GM23248 (cell line): ENCODE results near the gene NCEH1. TPM values are rescaled to one million over a fixed set of nuclear protein-coding genes. Genes with fewer than 3 reads are reported as not detected.

ENCODE experiments used
- DNase-seq: peaks from one replicate; pipeline ENCODE4 v3.0.0-alpha.2; 2015
- H2AFZ ChIP-seq: fragments of 200-600 bp; sonication (generic); 2 replicates; pipeline ENCODE4 v1.6.1; 2016; ENCODE audit warnings: antibody characterized with exemption
- H3F3A ChIP-seq: fragments of 200-600 bp; sonication (generic); 2 replicates; pipeline ENCODE4 v1.6.1; 2016; ENCODE audit warnings: mild to moderate bottlenecking, antibody characterized with exemption, mixed run types; ENCODE audit not compliant: insufficient read depth
- H3K27ac ChIP-seq: fragments of 200-600 bp; sonication (generic); 2 replicates; pipeline ENCODE4 v1.5.1; 2016; ENCODE audit warnings: mild to moderate bottlenecking
- H3K27me3 ChIP-seq: fragments of 200-600 bp; sonication (generic); replicated peaks from 2 replicates; pipeline ENCODE4 v1.6.1; 2016; ENCODE audit warnings: mild to moderate bottlenecking; ENCODE audit not compliant: insufficient read depth
- H3K36me3 ChIP-seq: fragments of 200-600 bp; sonication (generic); 2 replicates; pipeline ENCODE4 v1.6.1; 2016; ENCODE audit warnings: low read depth, mild to moderate bottlenecking
- H3K4me1 ChIP-seq: fragments of 200-600 bp; sonication (generic); 2 replicates; pipeline ENCODE4 v1.6.1; 2016; ENCODE audit warnings: mild to moderate bottlenecking; ENCODE audit not compliant: insufficient read depth
- H3K4me2 ChIP-seq: fragments of 200-600 bp; sonication (generic); one replicate; pipeline ENCODE4 v1.6.1; 2016; ENCODE audit warnings: mild to moderate bottlenecking; ENCODE audit not compliant: unreplicated experiment
- H3K4me3 ChIP-seq: fragments of 200-600 bp; sonication (generic); 2 replicates; pipeline ENCODE4 v1.5.1; 2016; ENCODE audit warnings: mild to moderate bottlenecking
- H3K79me2 ChIP-seq: fragments of 200-600 bp; sonication (generic); 2 replicates; pipeline ENCODE4 v1.6.1; 2016; ENCODE audit warnings: mild to moderate bottlenecking; ENCODE audit not compliant: insufficient read depth
- H3K9ac ChIP-seq: fragments of 200-600 bp; sonication (generic); 2 replicates; pipeline ENCODE4 v1.6.1; 2016; ENCODE audit warnings: mild to moderate bottlenecking
- H3K9me2 ChIP-seq: fragments of 200-600 bp; sonication (generic); 2 replicates; pipeline ENCODE4 v1.6.1; 2016; ENCODE audit warnings: mixed run types, mild to moderate bottlenecking, moderate library complexity; ENCODE audit not compliant: insufficient read depth
- H3K9me3 ChIP-seq: fragments of 200-600 bp; sonication (generic); one replicate; pipeline ENCODE4 v1.6.1; 2017; ENCODE audit warnings: low read depth
- H4K20me1 ChIP-seq: fragments of 200-600 bp; sonication (generic); 2 replicates; pipeline ENCODE4 v1.6.0; 2016; ENCODE audit not compliant: insufficient read depth
- EZH2 ChIP-seq: fragments of 200-600 bp; sonication (generic); IDR thresholded peaks from 2 replicates; pipeline ENCODE4 v1.6.1; 2018; ENCODE audit warnings: antibody characterized with exemption, mild to moderate bottlenecking; ENCODE audit not compliant: insufficient read depth, poor library complexity, severe bottlenecking
- EZH2phosphoT487 ChIP-seq: fragments of 200-600 bp; sonication (generic); IDR thresholded peaks from 2 replicates; pipeline ENCODE4 v1.6.1; 2018; ENCODE audit warnings: antibody characterized with exemption, moderate library complexity, mild to moderate bottlenecking, low read depth; ENCODE audit not compliant: insufficient read depth
- WGBS, 2 experiments: methylation state at CpG; one replicate each; pipeline ENCODE4 v1.1.6; 2015 to 2017; ENCODE audit warnings: low lambda C conversion rate in 2 of 2, low coverage in 1 of 2; ENCODE audit errors: missing lambda C conversion rate in 2 of 2; 5-methylcytosine and 5-hydroxymethylcytosine counted together
- in situ Hi-C: fragments of 300-500 bp; cut with MboI; formaldehyde crosslinking; loops from 2 replicates; pipeline ENCODE4 v1.15.0; 2020
- polyA plus RNA-seq: library from polyadenylated mRNA; unstranded; fragments of >200 nt; fragmentation: Nextera tagmentation; extraction: Ambion mirVana; gene quantifications from 2 replicates; pipeline ENCODE4 v1.2.1, GENCODE V29; 2016
- total RNA-seq: library from RNA; depleted of rRNA; stranded (reverse); fragments of >200 nt; shearing (Covaris generic); gene quantifications from 2 replicates; pipeline ENCODE4 v1.2.3, GENCODE V29; 2014

NCEH1 gene
- total and polyA plus RNA-seq, 2 experiments from 2014 or later: 16.5 to 19.5 TPM

DNA sequence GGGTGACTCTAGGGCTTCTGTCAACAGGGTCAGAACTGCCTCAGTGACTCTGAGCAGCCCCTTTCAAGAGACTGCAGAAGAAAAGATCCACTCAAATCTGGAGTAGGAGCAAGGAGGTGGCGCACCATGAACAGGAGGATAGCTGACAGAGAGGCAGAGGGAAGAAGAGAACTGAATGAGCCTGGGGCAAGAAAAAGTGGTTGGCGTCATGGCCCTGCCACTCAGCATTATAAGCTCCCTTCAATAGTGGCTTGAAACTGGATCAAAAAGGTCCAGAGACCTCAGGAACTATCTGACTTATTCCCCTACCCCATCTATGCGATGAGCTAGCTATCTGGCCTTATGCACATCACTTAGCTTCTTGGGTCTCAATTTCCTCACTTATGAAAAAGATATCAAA is 66.6 kb downstream of the NCEH1 start:
- peaks cover 8% of the 10 kb centered on the region; the same call in 1 of the 2 replicates for H3K36me3 ChIP-seq
- H3K9me3 ChIP-seq: no peaks in the 10 kb centered on the region
- TF ChIP-seq EZH2: no peak
- TF ChIP-seq EZH2phosphoT487: no peak
- no peak for DNase-seq
- no peaks in the 10 kb centered on the region for H3F3A ChIP-seq
- H3K27me3 ChIP-seq: no peaks in the 10 kb centered on the region
- H3K4me2 ChIP-seq: no peak overlapping the region
- H4K20me1 ChIP-seq: no peaks in the 10 kb centered on the region
- H2AFZ ChIP-seq: no peak overlapping the region
- H3K27ac ChIP-seq: no peak overlapping the region
- peaks cover 12% of the 10 kb centered on the region for H3K4me1 ChIP-seq
- H3K9ac ChIP-seq: no peak overlapping the region
- H3K9me2 ChIP-seq: no peaks in the 10 kb centered on the region
- in situ Hi-C loops: no loop called here
- H3K4me3 ChIP-seq: no peak overlapping the region
- H3K79me2 ChIP-seq: peaks cover 19% of the 10 kb centered on the region; the same call in 1 of the 2 replicates
- 100% methylated on average over 3 of the region's 3 CpGs for WGBS, 2 experiments

DNA sequence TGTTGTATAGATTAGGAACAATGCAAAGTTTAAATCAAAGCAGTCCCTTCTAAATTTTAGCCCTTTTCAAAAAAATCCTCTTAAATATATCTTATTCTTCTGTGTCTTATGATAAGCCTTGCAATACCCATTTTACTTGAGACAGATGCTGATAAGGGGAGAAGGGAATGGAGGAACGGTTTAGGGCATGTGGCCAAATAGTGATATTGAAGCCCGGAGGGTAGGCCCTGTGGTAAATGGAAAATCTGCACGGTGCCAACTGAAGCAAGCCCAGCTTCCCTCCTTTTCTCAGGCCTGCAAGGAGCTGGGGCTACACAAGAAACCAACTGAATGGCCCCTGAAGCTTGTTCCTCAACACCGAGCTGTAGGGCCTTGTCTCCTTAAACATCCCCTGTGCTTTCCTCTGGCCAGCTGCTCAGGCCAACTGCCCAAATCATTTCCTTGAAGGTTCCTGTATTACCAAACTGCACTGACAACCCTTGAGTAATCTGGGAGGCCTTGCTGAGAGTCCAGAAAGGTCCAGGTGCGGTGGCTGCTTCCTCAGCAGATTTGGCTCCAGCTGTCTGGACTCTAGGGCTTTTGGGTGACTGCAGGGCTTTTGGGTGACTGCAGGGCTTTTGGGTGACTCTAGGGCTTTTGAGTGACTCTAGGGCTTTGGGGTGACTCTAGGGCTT is 67.2 kb downstream of the NCEH1 start:
- no peak overlapping the region for H3K9ac ChIP-seq
- peaks cover 9% of the 10 kb centered on the region; the same call in 1 of the 2 replicates for H3K36me3 ChIP-seq
- no peak for DNase-seq

GRCh38 chr3:172641291-172641690 is 69.6 kb downstream of the NCEH1 start:
- TF ChIP-seq EZH2: no peak
- TF ChIP-seq EZH2phosphoT487: no peak
- WGBS, 2 experiments: 93 to 94% methylated on average over 5 of the region's 5 CpGs
- H3K4me1 ChIP-seq: no peaks in the 10 kb centered on the region; the same call in 1 of the 2 replicates

More for the DNA sequence above, 67.2 kb downstream of the NCEH1 start:
- in situ Hi-C loops: no loop called here
- 81 to 85% methylated on average over 5 of the region's 5 CpGs for WGBS, 2 experiments
- TF ChIP-seq EZH2 (no peak), EZH2phosphoT487 (no peak)
- peaks cover 18% of the 10 kb centered on the region; the same call in 1 of the 2 replicates for H3K79me2 ChIP-seq
- H3K27ac ChIP-seq: no peak overlapping the region
- H3K4me1 ChIP-seq: peaks cover 12% of the 10 kb centered on the region
- H3K4me2 ChIP-seq: no peak overlapping the region
- H3K4me3 ChIP-seq: no peak overlapping the region
- H3K9me2 ChIP-seq: no peaks in the 10 kb centered on the region
- no peaks in the 10 kb centered on the region for H3F3A ChIP-seq
- H4K20me1 ChIP-seq: no peaks in the 10 kb centered on the region
- no peak overlapping the region for H2AFZ ChIP-seq
- H3K9me3 ChIP-seq: no peaks in the 10 kb centered on the region
- H3K27me3 ChIP-seq: no peaks in the 10 kb centered on the region

GRCh38 chr3:172640751-172641150 is 70.1 kb downstream of the NCEH1 start:
- TF ChIP-seq EZH2phosphoT487 (no peak), EZH2 (no peak)
- Histone ChIP-seq H3K4me3 (no peak overlapping the region), H3F3A (no peaks in the 10 kb centered on the region), H3K9me2 (no peaks in the 10 kb centered on the region), H3K9me3 (no peaks in the 10 kb centered on the region), H2AFZ (no peak overlapping the region), H3K79me2 (no peaks in the 10 kb centered on the region; the same call in 1 of the 2 replicates), H3K9ac (no peak overlapping the region), H4K20me1 (no peaks in the 10 kb centered on the region), H3K27ac (no peak overlapping the region), H3K36me3 (peaks cover 11% of the 10 kb centered on the region; the same call in 1 of the 2 replicates), H3K4me1 (no peaks in the 10 kb centered on the region; the same call in 1 of the 2 replicates), H3K27me3 (no peaks in the 10 kb centered on the region), H3K4me2 (no peak overlapping the region)
- 61 to 71% methylated on average over 4 to 5 of the region's 5 CpGs for WGBS, 2 experiments
- in situ Hi-C loops: no loop called here
- DNase-seq: no peak

More at GRCh38 chr3:172641291-172641690, 69.6 kb downstream of the NCEH1 start:
- in situ Hi-C loops: no loop called here
- no peak overlapping the region for H3K4me3 ChIP-seq
- DNase-seq: no peak
- H3K9ac ChIP-seq: no peak overlapping the region
- peaks cover 4% of the 10 kb centered on the region; the same call in 1 of the 2 replicates for H3K79me2 ChIP-seq
- no peaks in the 10 kb centered on the region for H3K9me3 ChIP-seq
- no peak overlapping the region for H3K4me2 ChIP-seq
- H3K27me3 ChIP-seq: no peaks in the 10 kb centered on the region
- H4K20me1 ChIP-seq: no peaks in the 10 kb centered on the region
- H3K9me2 ChIP-seq: no peaks in the 10 kb centered on the region
- H3K27ac ChIP-seq: no peak overlapping the region
- no peaks in the 10 kb centered on the region for H3F3A ChIP-seq
- H3K36me3 ChIP-seq: peaks cover 11% of the 10 kb centered on the region; the same call in 1 of the 2 replicates
- no peak overlapping the region for H2AFZ ChIP-seq
